ENCODE data around the gene GAL3ST3. TPM values are rescaled to one million over a fixed set of nuclear protein-coding genes. Genes with fewer than 3 reads are reported as not detected.
"Not testable (repeated sequence)": the region's sequence is repeated elsewhere in the genome, so short reads cannot be mapped to it uniquely, and the experiment has no call there.

Gene GAL3ST3
- total RNA-seq, 2 donors from 2014 or later: 22.7 to 29.0 TPM

DNA sequence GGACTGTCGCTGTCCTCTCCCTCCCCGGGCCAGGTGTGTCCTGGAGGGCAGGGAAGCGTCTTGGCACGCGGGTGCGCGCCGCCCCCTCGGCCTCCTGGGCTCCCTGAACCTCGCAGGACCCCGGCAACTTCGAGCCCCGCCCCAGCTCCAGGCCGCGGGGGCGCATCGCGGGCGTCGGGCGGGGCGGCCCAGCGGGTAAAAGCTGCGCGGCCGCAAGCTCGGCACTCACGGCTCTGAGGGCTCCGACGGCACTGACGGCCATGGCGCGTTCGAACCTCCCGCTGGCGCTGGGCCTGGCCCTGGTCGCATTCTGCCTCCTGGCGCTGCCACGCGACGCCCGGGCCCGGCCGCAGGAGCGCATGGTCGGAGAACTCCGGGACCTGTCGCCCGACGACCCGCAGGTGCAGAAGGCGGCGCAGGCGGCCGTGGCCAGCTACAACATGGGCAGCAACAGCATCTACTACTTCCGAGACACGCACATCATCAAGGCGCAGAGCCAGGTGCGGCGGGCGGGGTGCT, 37.1 kb downstream of the GAL3ST3 start, which contains the start of gene CST6:
Gene CST6 (plus strand): TSS at position 224 of the 519 bp plus-strand sequence. CDS start 37 bp downstream, at position 261.
- TF ChIP-seq, protein P1, sequence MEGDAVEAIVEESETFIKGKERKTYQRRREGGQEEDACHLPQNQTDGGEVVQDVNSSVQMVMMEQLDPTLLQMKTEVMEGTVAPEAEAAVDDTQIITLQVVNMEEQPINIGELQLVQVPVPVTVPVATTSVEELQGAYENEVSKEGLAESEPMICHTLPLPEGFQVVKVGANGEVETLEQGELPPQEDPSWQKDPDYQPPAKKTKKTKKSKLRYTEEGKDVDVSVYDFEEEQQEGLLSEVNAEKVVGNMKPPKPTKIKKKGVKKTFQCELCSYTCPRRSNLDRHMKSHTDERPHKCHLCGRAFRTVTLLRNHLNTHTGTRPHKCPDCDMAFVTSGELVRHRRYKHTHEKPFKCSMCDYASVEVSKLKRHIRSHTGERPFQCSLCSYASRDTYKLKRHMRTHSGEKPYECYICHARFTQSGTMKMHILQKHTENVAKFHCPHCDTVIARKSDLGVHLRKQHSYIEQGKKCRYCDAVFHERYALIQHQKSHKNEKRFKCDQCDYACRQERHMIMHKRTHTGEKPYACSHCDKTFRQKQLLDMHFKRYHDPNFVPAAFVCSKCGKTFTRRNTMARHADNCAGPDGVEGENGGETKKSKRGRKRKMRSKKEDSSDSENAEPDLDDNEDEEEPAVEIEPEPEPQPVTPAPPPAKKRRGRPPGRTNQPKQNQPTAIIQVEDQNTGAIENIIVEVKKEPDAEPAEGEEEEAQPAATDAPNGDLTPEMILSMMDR (IDR thresholded peaks at IDR 0.05): no peak
- Histone ChIP-seq H3K9me3 (no peaks in the 10 kb centered on the region), H3K27ac (no peak within 1 kb of the TSS), H3K4me3 (peak within 1 kb of the TSS; percentile 1 to 33), H3K36me3 (no peaks in the 10 kb centered on the region), H3K4me1 (peaks cover 0 to 34% of the 10 kb centered on the region in 2 donors), H3K27me3 (peaks cover 0 to 4% of the 10 kb centered on the region in 2 donors)
- DNase-seq (ENCODE audit: low spot score): no peak

DNA sequence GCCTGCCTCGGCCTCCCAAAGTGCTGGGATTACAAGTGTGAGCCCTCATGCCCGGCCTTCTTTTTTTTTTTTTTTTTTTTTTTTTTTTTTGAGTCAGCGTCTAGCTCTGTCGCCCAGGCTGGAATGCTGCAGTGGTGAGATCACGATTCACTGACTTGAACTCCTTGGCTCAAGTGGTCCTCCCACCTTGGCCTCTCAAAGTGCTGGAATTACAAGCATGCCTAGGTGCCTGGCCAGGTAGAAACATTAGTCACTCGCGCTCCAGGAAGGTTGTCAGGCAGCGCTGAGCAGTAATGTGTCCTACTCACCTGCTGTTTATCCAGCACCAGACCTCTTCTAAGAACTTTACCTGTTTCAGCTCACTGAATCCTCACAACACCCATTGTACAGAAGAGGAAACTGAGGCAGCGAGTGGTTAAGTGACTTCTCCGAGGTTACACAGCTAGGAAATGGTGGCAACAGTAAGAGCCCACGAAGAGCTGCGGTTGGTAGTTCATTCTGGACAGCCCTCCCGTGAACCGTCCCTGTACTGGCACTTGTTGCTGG, 37.6 kb downstream of the GAL3ST3 start:
- no peaks in the 10 kb centered on the region for H3K36me3 ChIP-seq
- peak overlapping the region in 1 of 2 donors; percentile 33 for H3K4me3 ChIP-seq
- H3K27ac ChIP-seq: no peak overlapping the region
- no peak for DNase-seq (ENCODE audit: low spot score)
- H3K9me3 ChIP-seq: no peaks in the 10 kb centered on the region
- TF ChIP-seq, protein P1 (IDR thresholded peaks at IDR 0.05): no peak
- H3K27me3 ChIP-seq: peaks cover 0 to 4% of the 10 kb centered on the region in 2 donors
- H3K4me1 ChIP-seq: peaks cover 0 to 31% of the 10 kb centered on the region in 2 donors

DNA sequence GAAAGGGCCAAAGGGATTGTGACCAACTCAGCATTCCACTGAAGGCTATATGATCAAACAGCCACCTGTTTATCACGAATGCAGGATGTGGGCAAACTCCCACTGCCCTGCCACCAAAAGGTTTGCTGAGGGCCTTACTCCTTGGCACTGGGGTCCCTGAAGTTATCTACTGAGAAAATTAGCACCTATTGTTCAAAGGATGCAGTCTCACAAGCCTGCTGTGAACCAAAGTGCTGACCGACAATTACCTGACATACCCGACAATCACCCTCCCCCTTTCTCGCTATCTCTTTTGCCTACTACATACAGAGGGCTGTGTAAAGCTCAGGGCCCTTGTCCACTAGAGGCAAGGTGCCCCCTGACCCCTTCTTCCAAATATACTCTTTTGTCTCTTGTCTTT, 38.9 kb downstream of the GAL3ST3 start:
- not testable (repeated sequence) for DNase-seq (ENCODE audit: low spot score); H3K9me3 ChIP-seq; H3K36me3 ChIP-seq; H3K27me3 ChIP-seq; H3K27ac ChIP-seq; H3K4me3 ChIP-seq
- H3K4me1 ChIP-seq: peaks cover 0 to 18% of the 10 kb centered on the region in 2 donors

DNA sequence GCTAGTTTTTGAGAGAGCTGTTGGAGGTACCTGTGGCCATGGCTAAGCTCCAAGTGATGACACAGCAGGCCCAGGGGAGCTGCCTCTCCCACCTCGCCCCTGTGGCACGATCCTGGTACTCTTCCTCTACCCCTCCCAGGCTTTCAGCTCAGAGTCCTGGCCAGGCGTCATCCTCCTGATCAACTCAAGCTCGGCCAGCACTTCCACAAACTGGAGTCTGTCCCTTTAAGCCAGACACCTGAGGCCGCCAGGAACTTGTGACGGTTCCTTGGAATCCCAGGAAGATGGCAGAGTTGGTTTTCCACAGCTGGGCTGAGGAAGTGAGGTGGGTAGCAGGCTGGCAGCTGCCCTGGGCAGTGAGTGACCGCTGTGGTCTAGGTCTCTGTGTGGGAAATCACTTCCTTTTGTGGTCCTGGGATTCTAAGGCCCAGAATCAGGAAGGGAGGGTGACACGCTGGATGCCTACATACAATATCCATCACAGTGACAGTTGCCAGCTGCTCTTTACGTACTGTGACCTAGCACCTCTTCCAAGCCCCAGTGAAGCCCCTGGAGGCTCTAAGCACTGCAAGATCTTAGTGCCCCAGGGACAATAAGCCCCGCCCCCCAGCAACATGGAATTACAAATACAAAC, 40.4 kb downstream of the GAL3ST3 start:
- TF ChIP-seq, protein P1 (IDR thresholded peaks at IDR 0.05): no peak
- Histone ChIP-seq H3K36me3 (peaks cover 14% of the 10 kb centered on the region), H3K4me1 (peaks cover 0 to 14% of the 10 kb centered on the region in 2 donors), H3K27me3 (peaks cover 0 to 4% of the 10 kb centered on the region in 2 donors), H3K4me3 (no peak overlapping the region), H3K27ac (no peak overlapping the region), H3K9me3 (no peaks in the 10 kb centered on the region)
- DNase-seq (ENCODE audit: low spot score): no peak

DNA sequence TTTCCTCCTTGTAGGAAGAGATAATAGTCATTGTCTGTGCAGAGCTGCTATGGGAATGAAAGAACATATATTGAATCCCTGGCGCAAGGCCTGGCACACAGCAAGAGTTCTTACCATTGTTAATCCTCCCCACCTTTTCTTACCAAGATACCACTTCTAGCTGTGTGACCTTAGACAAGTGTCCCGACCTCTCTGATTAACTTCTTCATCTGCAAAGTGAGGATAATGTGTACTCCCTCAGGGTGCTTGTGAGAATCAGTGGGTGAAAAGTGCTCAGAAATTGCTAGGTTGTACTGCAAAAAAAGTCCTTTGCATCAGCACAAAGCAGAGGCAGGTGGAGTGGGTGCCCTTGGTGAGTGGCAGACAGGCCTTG, 40.9 kb downstream of the GAL3ST3 start:
- Histone ChIP-seq H3K9me3 (no peaks in the 10 kb centered on the region), H3K4me3 (no peak overlapping the region), H3K36me3 (peaks cover 14% of the 10 kb centered on the region), H3K27me3 (peaks cover 0 to 4% of the 10 kb centered on the region in 2 donors), H3K4me1 (peaks cover 0 to 13% of the 10 kb centered on the region in 2 donors), H3K27ac (no peak overlapping the region)
- TF ChIP-seq, protein P1 (IDR thresholded peaks at IDR 0.05): no peak
- DNase-seq (ENCODE audit: low spot score): no peak

DNA sequence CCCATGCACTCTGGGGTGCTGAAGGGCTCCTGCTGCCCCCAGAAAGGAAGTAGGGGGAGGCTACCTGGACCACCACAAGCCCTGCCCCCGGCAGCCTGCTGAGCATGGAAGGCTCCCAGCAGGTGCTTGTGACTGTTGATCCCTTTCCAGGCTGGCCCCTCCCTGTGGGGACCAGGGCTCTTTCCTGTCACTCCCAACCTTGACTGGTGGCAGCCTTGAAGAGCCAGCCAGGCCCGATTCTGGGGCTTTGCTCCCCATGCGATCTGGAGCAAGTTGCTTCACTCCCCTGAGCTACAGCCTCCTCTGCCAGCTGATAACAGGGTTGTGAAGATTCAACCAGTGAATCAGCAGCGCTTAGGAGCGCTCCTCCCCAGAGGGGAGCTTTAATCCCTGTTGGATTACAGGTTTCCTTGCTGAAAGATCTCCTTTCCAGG, 41.7 kb downstream of the GAL3ST3 start:
- Histone ChIP-seq H3K9me3 (no peaks in the 10 kb centered on the region), H3K27ac (peak overlapping the region in 1 of 2 donors; percentile 2), H3K4me1 (peaks cover 0 to 15% of the 10 kb centered on the region in 2 donors), H3K27me3 (peaks cover 0 to 4% of the 10 kb centered on the region in 2 donors), H3K4me3 (no peak overlapping the region), H3K36me3 (peaks cover 14% of the 10 kb centered on the region)
- DNase-seq (ENCODE audit: low spot score): no peak
- TF ChIP-seq, protein P1 (IDR thresholded peaks at IDR 0.05): no peak
